ENCODE measurements around the gene UNK. TPM values are rescaled to one million over a fixed set of nuclear protein-coding genes. Genes with fewer than 3 reads are reported as not detected.
"Not testable (repeated sequence)": the region's sequence is repeated elsewhere in the genome, so short reads cannot be mapped to it uniquely, and the experiment has no call there.

UNK gene
- total and polyA plus RNA-seq, 2 experiments from 2014 or later = 22.3 to 26.7 TPM

GRCh38 chr17:75810216-75810615, 25.6 kb downstream of the UNK start:
- Histone ChIP-seq H3K27ac (no peak overlapping the region), H2AFZ (no peak overlapping the region), H3K27me3 (no peaks in the 10 kb centered on the region), H3K4me3 (no peak overlapping the region), H4K20me1 (ENCODE audit: insufficient read depth, poor library complexity, severe bottlenecking) (peaks cover 6% of the 10 kb centered on the region), H3K4me2 (no peak overlapping the region), H3K36me3 (replicated peaks; ENCODE audit: insufficient read depth, low read depth) (no peaks in the 10 kb centered on the region), H3K9me2 (replicated peaks; ENCODE audit: insufficient read depth) (no peaks in the 10 kb centered on the region), H3K4me1 (ENCODE audit: insufficient read depth) (no peaks in the 10 kb centered on the region), H3K9me3 (ENCODE audit: low read depth) (no peaks in the 10 kb centered on the region), H3K79me2 (peaks cover 27% of the 10 kb centered on the region)
- TF ChIP-seq EZH2phosphoT487 (IDR thresholded peaks at IDR 0.05; ENCODE audit: low read depth, severe bottlenecking, unreplicated experiment) (no peak), EZH2 (IDR thresholded peaks at IDR 0.05; ENCODE audit: borderline replicate concordance) (no peak), CTCF (IDR thresholded peaks at IDR 0.05; ENCODE audit: poor library complexity) (no peak)
- 98% methylated on average over 5 of the region's 5 CpGs for WGBS (ENCODE audit: low lambda C conversion rate, missing lambda C conversion rate)
- no peak for DNase-seq (ENCODE audit: low spot score)

GRCh38 chr17:75810756-75811155, 26.1 kb downstream of the UNK start:
- H3K79me2 ChIP-seq = peaks cover 22% of the 10 kb centered on the region
- not testable (repeated sequence) for H3K36me3 ChIP-seq (replicated peaks; ENCODE audit: insufficient read depth, low read depth); H3K4me1 ChIP-seq (ENCODE audit: insufficient read depth); H3K9me3 ChIP-seq (ENCODE audit: low read depth); H3K4me3 ChIP-seq; H2AFZ ChIP-seq; H3K4me2 ChIP-seq; DNase-seq (ENCODE audit: low spot score); H3K27ac ChIP-seq; H3K27me3 ChIP-seq; H4K20me1 ChIP-seq (ENCODE audit: insufficient read depth, poor library complexity, severe bottlenecking); H3K9me2 ChIP-seq (replicated peaks; ENCODE audit: insufficient read depth)
- 95% methylated on average over 11 of the region's 11 CpGs for WGBS (ENCODE audit: low lambda C conversion rate, missing lambda C conversion rate)

GRCh38 chr17:75811174-75811573, 26.6 kb downstream of the UNK start:
- Histone ChIP-seq H3K4me2 (no peak overlapping the region), H3K36me3 (replicated peaks; ENCODE audit: insufficient read depth, low read depth) (no peaks in the 10 kb centered on the region), H4K20me1 (ENCODE audit: insufficient read depth, poor library complexity, severe bottlenecking) (peaks cover 6% of the 10 kb centered on the region), H3K9me2 (replicated peaks; ENCODE audit: insufficient read depth) (no peaks in the 10 kb centered on the region), H3K79me2 (peaks cover 18% of the 10 kb centered on the region), H3K9me3 (ENCODE audit: low read depth) (no peaks in the 10 kb centered on the region), H3K4me3 (no peak overlapping the region), H3K27ac (no peak overlapping the region), H2AFZ (no peak overlapping the region), H3K4me1 (ENCODE audit: insufficient read depth) (no peaks in the 10 kb centered on the region), H3K27me3 (no peaks in the 10 kb centered on the region)
- TF ChIP-seq CTCF (IDR thresholded peaks at IDR 0.05; ENCODE audit: poor library complexity) (no peak), EZH2 (IDR thresholded peaks at IDR 0.05; ENCODE audit: borderline replicate concordance) (no peak), EZH2phosphoT487 (IDR thresholded peaks at IDR 0.05; ENCODE audit: low read depth, severe bottlenecking, unreplicated experiment) (no peak)
- 98% methylated on average over 7 of the region's 7 CpGs for WGBS (ENCODE audit: low lambda C conversion rate, missing lambda C conversion rate)
- no peak for DNase-seq (ENCODE audit: low spot score)

GRCh38 chr17:75812096-75813013, 27.7 kb downstream of the UNK start:
- no peak overlapping the region for H3K4me2 ChIP-seq
- DNase-seq (ENCODE audit: low spot score) = peak; percentile 3
- H3K27ac ChIP-seq = no peak overlapping the region
- H3K79me2 ChIP-seq = peaks cover 7% of the 10 kb centered on the region
- no peak overlapping the region for H2AFZ ChIP-seq
- no peaks in the 10 kb centered on the region for H3K27me3 ChIP-seq
- H3K4me1 ChIP-seq (ENCODE audit: insufficient read depth) = no peaks in the 10 kb centered on the region
- no peaks in the 10 kb centered on the region for H3K36me3 ChIP-seq (replicated peaks; ENCODE audit: insufficient read depth, low read depth)
- H3K9me3 ChIP-seq (ENCODE audit: low read depth) = no peaks in the 10 kb centered on the region
- H4K20me1 ChIP-seq (ENCODE audit: insufficient read depth, poor library complexity, severe bottlenecking) = peaks cover 6% of the 10 kb centered on the region
- TF ChIP-seq CTCF (IDR thresholded peaks at IDR 0.05; ENCODE audit: poor library complexity) = no peak
- no peak for TF ChIP-seq EZH2phosphoT487 (IDR thresholded peaks at IDR 0.05; ENCODE audit: low read depth, severe bottlenecking, unreplicated experiment)
- no peak for TF ChIP-seq EZH2 (IDR thresholded peaks at IDR 0.05; ENCODE audit: borderline replicate concordance)
- no peak overlapping the region for H3K4me3 ChIP-seq
- WGBS (ENCODE audit: low lambda C conversion rate, missing lambda C conversion rate) = 96% methylated on average over 27 of the region's 27 CpGs
- H3K9me2 ChIP-seq (replicated peaks; ENCODE audit: insufficient read depth) = no peaks in the 10 kb centered on the region
